Measurements from ENCODE around the gene TRAPPC6A.
A peak's percentile ranks its signal among the peaks of the same experiment; 100 is the strongest.

Gene TRAPPC6A

DNA sequence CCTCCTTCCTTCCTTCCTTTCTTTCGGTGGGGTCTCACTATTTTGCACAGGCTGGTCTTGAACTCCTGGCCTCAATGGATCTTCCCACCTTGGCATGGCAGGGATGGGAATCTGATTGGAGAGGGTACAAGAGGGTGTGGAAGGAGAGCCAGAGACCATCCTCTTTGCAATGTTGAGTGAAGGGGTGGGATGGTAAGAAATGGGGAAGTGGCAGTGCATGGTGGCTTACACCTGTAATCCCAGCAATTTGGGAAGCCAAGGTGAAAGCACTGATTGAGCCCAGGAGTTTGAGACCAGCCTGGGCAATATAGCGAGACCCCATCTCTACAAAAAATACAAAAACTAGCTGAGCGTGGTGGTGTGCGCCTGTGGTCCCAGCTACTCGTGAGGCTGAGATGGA lies 6.1 kb upstream of the TRAPPC6A start:
- DNase-seq = no peak

DNA sequence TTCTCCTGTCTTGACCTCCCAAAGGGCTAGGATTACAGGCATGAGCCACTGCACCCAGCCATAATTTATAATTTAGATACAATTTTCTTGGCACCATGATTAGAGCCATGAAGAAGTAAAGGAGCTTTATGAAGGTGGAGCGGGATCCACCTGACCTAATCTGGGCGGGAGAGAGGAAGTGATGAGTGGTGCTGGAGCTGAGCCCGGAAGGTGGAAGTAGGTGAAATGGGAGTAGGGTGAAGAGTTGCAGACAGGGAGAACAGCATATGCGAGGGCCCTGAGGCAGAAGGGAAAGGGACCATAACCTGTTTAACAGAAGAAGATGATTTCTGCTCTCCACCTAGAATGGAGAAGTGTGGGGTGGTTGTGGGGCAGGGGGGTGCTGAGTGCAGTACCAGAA lies 4.7 kb upstream of the TRAPPC6A start:
- peak; percentile 20 for DNase-seq

DNA sequence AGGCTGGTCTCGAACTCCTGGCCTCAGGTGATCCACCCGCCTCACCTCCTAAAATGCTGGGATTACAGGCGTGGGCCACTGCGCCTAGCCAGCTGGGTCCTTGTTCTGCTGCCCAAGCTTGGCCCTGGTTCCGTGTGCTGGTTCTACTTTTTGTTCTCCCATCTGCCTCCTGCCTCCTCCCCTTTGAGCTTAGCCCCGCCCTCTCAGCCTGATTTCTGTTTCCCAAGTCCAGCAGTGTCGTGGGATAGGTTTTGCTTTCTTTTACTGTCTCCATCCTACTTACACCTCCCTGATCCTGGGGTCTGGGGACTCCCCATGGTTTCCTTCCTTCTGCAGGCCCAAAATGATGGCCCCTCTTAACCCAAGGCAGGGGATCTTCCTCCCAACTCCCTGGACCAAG lies 2.9 kb upstream of the TRAPPC6A start:
- DNase-seq = no peak

GRCh38 chr19:45179892-45180370 lies 1.9 kb upstream of the TRAPPC6A start:
- DNase-seq = no peak

GRCh38 chr19:45179072-45179891 lies 1.2 kb upstream of the TRAPPC6A start:
- no peak for DNase-seq

DNA sequence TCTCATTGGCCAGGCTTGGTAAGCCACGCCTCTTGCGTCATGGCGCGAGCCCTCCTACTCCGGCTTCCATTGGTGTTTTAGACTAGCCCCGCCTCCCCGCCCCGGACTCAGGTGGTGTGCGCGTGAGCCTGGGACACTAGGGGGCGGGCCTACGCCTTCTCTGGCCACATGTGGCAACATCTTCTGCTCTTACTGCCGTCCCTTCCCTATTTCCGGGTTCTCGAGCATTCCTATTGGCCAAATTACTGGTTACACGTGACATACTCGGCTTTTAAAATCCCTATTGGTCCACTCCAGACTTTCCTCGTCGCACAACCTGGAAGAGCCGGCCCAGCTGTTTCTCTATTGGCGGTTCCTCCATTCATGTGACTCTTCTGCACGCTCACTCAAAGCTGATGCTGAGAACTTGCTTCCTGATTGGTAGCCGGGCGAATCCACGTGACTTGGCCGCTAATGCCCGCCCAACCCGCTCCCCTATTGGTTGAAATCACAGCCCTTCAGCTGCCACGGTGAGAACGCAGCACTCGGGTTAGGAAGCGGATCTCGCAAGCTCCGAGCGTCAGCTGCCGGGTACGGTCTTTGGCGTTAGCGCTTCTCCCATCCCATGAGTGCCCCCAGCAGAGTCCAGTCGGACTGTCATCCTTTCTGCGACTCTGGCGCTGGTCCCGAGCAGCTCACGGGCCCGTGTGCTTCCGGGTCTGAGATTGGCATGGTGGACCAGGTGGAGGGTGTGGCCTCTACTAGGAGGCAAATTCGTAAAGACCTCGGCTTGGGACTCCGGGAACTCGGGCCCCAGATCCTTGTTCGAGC lies 430 bp upstream of the TRAPPC6A start, which contains the start of gene BLOC1S3:
BLOC1S3 (plus strand) TSS at position 523 of the 810 bp plus-strand sequence. CDS start 513 bp downstream, outside the sequence.
- DNase-seq = peak; percentile 100

DNA sequence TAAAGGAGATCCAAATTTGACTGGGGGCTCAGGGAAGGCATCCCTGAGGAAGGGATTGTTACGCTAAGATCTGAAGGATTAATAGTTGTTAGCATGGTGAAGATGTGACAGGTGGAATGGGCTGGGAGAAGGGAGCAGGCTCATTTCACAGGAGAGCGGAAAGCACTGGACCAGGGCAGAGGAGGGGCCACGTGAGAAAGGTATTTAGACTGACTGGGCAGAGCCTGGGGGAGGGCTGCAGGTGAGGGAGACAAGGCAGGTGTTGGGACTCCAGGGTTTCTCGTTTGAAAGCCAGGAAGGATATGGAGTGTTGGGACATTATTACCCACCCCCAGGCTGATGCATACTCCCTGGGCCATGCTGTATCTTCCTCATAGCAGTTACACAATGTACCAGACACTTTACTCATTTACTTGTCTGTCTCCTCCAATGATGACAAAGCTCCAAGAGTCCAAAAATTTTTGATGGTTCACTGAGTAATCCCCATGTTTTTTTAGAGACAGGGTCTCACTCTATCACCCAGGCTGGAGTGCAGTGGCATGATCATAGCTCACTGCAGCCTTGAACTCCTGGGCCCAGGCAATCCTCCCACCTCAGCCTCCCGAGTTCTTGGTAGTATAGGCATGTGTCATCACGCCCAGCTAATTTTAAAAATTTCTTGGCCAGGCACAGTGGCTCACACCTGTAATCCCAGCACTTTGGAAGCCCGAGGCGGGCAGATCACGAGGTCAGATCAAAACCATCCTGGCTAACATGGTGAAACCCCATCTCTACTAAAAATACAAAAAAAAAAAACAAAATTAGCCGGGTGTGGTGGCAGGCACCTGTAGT lies 2.3 kb downstream of the TRAPPC6A start:
- no peak for DNase-seq

GRCh38 chr19:45173816-45174215 lies 4.2 kb downstream of the TRAPPC6A start:
- DNase-seq = no peak

- no peak for DNase-seq
Observed at GRCh38 chr19:45172611-45173208, 5.3 kb downstream of the TRAPPC6A start.

DNA sequence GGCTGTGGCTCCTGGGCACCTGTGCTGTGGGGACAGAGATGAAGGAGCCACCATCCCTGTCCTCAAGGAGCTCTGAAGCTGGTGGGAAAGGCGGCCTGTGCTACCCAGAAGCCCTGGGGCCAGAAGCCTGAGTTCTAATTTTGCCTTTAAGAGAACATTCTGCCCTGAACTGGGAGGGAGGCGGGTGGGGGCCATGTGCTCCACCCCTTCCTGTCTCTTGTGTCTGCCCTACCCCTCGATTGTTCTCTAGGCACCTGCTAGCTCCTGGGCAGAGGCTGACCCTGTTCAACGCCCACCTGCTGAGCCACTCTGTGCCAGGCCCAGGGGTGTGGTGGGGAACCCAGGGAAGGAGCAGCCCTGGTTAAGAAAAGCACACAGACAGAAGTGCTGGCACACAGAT lies 5.9 kb downstream of the TRAPPC6A start:
- DNase-seq = no peak

DNA sequence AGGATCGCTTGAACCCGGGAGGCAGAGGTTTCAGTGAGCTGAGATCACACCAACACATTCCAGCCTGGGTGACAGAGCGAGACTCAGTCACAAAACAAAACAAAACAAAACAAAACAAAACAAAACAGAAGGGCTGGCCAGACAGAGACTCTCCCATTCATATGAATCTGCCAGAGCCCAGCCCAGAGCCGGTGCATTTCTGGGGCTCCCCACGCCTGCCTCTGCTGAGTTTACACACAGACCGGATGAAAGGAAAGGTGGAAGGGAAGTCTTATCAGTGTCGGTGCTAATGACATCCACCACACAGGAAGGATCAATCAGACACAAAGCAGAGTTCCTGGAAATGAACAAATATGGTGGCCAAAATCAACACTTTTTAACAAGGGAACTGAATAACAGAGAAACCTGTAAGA lies 6.8 kb downstream of the TRAPPC6A start:
- DNase-seq = no peak

DNA sequence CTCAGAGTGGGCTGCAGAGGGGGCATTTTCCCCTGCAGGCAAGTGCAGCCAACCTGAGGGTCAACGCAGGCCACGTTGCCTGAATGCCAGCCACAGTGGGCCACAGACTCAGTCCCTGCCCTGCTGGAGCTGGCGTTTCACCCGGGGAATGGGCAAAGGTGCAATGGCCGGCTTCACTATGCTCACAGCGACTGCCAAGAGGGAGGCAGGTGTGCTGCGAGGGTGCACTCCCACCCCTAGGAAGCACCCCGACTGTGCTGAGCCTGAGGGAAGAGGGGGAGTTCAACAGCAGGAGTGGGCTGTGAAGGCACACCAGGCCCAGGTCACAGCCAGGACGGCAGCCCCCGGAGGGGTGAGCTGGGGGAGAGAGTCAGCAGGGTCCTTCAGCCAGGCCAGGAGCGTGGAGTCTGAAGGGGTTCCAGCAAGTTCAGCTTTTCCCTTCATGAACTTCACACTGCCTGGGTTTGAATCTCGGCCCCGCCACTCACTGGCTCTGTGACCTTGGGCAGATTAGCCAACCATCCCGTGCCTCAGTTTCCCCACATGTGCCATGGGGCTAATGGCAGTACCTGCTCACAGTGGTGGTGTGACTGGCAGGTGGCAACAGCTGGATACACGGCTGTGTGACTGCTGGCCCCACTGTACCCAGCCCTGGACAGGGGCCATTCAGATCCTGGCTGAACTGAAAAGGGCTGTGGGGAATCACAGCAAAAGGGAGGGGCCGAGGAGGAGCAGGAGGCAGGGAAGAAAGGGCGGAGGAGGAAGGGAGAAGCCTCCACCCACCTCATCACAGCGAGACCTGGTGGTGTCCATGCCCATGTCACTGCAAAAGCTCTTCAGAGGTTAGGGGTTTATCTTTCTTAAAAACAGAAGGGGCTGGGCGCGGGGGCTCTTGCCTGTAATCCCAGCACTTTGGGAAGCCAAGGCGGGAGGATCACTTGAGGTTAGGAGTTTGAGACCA lies 7.6 kb downstream of the TRAPPC6A start:
- DNase-seq = no peak

- no peak for DNase-seq
Observed at GRCh38 chr19:45169602-45170001, 8.4 kb downstream of the TRAPPC6A start.

- DNase-seq = peak; percentile 51
Observed at GRCh38 chr19:45168767-45169351, 9.2 kb downstream of the TRAPPC6A start.

GRCh38 chr19:45166723-45167252 lies 11.2 kb downstream of the TRAPPC6A start:
- no peak for DNase-seq

DNA sequence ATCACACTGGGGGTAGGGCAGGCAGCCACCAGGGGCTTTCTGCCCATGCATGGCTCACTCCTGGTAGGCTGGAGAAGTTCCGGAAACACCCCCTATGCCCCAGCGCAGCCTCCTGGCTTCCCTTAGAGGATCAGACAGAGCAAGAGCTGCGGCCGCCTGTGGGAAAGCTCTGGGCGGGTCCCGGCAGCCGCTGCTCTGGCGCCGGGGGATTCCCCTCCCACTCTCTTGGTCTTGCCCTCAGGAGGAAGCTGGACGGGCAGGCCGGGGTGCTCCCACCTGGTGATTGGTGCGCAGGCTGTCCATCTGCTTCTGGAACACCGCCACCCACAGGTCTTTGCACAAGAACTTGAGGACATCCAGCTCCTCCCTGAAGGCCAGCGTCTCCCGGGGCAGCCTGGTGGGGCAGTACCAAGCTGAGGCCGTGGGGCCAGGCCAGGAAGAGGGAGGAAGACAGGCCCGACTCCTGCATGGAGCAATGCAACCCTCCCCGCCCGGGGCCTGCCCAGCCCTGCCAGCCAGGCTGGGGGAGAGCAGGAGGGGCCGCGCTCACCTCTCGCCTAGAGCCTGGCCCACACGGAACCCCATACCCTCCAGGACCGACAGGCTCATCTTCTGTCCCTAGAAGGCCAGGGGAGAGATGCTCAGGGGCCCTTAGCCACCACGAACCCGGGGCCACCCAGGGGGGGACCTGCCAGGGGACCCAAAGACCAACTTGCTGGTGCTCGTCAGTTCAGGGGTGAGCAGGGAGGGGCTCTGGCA lies 13.3 kb downstream of the TRAPPC6A start:
- no peak for DNase-seq

- no peak for DNase-seq
Observed at GRCh38 chr19:45163751-45164460, 14.1 kb downstream of the TRAPPC6A start.

DNA sequence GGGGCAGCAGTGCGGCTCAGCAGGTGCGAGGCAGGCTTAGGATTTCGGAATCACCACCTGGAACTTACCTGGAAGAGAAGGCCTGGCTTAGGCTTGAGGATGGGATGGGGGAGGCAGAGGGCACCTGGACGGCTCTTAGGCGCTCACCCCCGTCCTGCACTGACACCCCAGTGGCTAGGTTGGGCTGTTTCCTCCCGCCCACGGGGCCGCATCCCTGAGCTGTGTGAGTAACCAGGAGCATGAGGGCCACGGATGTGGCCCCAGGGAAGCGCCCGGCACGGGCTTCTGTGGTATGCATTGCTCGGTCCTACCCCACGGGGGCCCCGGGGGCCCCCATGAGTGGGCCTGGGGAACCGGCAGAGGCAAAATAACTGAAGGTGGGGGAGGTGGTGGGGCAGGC lies 14.9 kb downstream of the TRAPPC6A start:
- DNase-seq = no peak

GRCh38 chr19:45162608-45163143 lies 15.4 kb downstream of the TRAPPC6A start:
- no peak for DNase-seq

Data from NCI-H2029 (cell line).